Measurements from ENCODE around the gene CNTNAP5.

The CNTNAP5 gene

DNA sequence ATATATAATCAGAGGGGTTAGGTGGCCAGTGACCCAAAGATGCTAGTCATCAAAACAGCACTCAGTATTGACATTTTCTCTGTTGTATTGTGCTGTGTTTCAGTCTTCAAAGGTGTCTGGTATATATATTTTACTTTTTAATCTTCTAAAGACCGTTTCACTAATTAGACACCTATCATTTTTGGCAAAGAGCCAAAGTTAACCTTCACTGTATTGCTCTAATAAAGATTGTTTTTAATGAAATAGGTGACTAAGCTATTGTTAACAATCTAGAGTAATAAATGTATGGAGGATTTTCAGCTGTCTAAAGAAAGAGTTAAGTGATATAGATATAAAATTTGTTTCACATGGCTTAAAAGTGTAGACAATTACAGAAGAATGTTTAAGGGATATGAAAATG lies 264.0 kb downstream of the CNTNAP5 start:
- DNase-seq (ENCODE audit: low read depth), result no peak
- in situ Hi-C loops (cut with HindIII; ENCODE audit: low sequenced_read_pairs), result no loop called here
- TF ChIP-seq, protein P1, sequence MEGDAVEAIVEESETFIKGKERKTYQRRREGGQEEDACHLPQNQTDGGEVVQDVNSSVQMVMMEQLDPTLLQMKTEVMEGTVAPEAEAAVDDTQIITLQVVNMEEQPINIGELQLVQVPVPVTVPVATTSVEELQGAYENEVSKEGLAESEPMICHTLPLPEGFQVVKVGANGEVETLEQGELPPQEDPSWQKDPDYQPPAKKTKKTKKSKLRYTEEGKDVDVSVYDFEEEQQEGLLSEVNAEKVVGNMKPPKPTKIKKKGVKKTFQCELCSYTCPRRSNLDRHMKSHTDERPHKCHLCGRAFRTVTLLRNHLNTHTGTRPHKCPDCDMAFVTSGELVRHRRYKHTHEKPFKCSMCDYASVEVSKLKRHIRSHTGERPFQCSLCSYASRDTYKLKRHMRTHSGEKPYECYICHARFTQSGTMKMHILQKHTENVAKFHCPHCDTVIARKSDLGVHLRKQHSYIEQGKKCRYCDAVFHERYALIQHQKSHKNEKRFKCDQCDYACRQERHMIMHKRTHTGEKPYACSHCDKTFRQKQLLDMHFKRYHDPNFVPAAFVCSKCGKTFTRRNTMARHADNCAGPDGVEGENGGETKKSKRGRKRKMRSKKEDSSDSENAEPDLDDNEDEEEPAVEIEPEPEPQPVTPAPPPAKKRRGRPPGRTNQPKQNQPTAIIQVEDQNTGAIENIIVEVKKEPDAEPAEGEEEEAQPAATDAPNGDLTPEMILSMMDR (IDR thresholded peaks at IDR 0.05; ENCODE audit: low read depth, low read length, missing control alignments), result no peak
- H3K4me3 ChIP-seq (ENCODE audit: low read depth, low read length), result no peak overlapping the region

DNA sequence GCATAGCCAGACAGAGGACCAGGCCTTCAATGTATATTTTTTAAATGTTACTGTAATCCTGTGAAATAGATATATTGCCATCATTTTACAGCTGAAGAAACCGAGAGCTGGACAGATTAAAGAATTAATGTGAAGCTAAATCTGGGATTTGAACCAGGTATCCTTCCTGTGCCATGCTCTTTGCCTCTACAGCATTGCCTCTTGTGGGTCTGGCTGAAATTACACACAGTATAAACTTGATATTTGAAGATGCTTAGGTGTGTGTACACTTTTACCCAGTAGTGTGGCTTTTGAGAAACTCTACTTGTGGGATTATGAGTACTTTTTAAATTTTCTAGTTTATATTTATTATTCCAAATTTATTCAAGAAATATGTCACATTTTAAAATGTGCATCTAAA lies 264.5 kb downstream of the CNTNAP5 start:
- in situ Hi-C loops (cut with HindIII; ENCODE audit: low sequenced_read_pairs), result no loop called here
- DNase-seq (ENCODE audit: low read depth), result no peak
- TF ChIP-seq, protein P1 (IDR thresholded peaks at IDR 0.05; ENCODE audit: low read depth, low read length, missing control alignments), result no peak

DNA sequence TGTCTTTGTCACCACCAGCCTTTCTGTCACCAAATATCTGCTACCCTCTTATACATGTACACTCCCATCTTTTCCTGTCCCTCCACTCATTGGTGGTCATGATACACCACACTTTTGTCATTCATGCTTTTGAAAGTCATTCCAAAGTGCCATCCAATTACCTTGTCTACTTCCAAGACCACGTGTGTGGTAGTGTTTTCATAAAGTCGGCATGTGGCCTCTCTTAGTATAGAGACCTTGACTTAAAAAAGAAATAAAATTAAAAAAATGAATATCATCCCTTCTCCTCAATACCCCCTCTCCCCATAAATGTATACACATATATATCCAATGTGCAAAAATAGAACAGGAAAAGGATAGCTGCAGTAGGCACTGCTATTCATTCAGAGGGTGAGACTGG lies 271.4 kb downstream of the CNTNAP5 start:
- TF ChIP-seq, protein P1 (IDR thresholded peaks at IDR 0.05; ENCODE audit: low read depth, low read length, missing control alignments), result no peak
- no peak for DNase-seq (ENCODE audit: low read depth)
- in situ Hi-C loops (cut with HindIII; ENCODE audit: low sequenced_read_pairs), result no loop called here
- no peak overlapping the region for H3K4me3 ChIP-seq (ENCODE audit: low read depth, low read length)

More for the DNA sequence above, 264.5 kb downstream of the CNTNAP5 start:
- H3K4me3 ChIP-seq (ENCODE audit: low read depth, low read length), result no peak overlapping the region

DNA sequence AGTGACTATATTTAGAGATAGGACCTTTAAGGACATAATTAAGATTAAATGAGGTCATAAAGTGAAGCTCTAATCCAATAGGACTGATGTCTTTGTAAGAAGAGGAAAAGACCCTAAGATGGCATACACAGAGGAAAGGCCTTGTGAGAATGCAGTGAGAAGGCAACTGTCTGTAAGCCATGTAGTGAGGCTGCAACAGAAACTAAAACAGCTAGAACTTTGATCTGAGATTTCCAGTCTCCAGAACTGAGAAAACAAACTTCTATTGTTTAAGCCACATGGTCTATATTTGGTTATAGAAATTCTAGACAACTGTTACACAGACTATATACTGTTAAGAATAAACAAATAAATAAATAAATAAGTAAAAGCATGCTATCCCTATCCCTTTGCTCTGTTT lies 276.8 kb downstream of the CNTNAP5 start:
- TF ChIP-seq, protein P1 (IDR thresholded peaks at IDR 0.05; ENCODE audit: low read depth, low read length, missing control alignments), result no peak
- DNase-seq (ENCODE audit: low read depth), result no peak
- H3K4me3 ChIP-seq (ENCODE audit: low read depth, low read length), result no peak overlapping the region
- in situ Hi-C loops (cut with HindIII; ENCODE audit: low sequenced_read_pairs), result no loop called here

DNA sequence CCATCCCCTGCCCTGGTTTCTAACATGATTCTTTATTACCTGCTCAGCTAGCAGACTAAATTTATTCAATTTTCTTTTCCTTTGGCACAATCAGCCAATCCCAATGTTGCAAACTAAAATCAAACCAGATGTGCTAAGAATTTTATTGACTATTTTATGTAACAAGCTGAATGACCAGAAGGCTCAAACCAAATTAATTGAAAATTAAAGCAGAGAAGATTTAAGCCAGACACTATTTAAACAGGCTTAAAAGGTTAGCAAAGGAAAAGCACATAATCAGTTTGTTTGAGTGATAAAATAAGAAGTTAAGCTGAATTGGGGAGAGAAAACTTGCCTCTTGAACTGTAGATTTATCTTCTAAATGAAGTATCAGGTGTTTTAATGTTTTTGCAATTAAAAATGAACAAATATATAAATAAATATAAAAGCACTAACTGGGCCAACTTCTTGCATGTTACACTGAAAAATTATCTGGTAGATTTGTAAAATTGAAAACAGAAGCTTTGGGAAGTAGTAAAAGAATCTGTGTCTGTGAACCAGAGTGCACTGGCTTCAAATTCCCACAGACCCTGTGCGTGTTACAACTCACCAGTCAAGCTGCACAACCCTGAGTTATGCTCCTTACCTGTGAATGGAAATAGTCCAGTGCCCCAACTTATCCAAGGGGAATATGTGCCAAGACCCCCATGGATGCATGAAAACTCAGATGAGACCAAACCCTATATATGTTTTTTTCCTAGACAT lies 283.4 kb downstream of the CNTNAP5 start:
- in situ Hi-C loops (cut with HindIII; ENCODE audit: low sequenced_read_pairs), result no loop called here
- TF ChIP-seq, protein P1 (IDR thresholded peaks at IDR 0.05; ENCODE audit: low read depth, low read length, missing control alignments), result no peak
- H3K4me3 ChIP-seq (ENCODE audit: low read depth, low read length), result no peak overlapping the region
- no peak for DNase-seq (ENCODE audit: low read depth)

DNA sequence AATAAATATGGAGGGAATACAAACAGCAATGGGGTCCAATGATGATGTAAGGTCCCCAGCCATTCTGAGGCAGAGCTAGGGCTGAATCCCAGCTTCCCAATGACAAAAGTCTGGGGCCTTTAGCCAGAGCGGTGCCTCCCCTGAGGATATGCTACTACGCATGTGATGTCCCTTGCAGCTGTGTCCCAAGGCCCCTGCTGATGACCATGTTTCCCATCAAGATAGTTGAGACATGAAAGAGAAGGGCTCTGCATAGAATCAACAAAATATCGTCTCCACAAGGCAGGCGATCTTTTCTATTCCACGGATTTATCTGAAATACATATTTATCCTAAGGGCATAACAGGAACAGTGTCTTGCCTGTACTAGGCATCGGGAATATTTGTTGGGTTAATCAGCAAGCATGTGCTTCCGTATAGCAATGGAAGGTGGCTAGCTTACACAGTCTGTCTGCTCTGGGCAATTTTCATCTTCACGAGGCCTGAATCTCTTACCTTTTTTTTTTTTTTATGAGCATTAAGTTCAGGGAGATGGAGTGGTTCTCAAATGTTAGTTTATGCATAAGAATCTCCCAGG lies 284.6 kb downstream of the CNTNAP5 start:
- TF ChIP-seq, protein P1 (IDR thresholded peaks at IDR 0.05; ENCODE audit: low read depth, low read length, missing control alignments), result no peak
- in situ Hi-C loops (cut with HindIII; ENCODE audit: low sequenced_read_pairs), result no loop called here
- H3K4me3 ChIP-seq (ENCODE audit: low read depth, low read length), result no peak overlapping the region
- no peak for DNase-seq (ENCODE audit: low read depth)
